SHP77 (cell line): ENCODE measurements around the gene ZC3H11A.
A peak's percentile ranks its signal among the peaks of the same experiment; 100 is the strongest.
"Not testable (repeated sequence)": the region's sequence is repeated elsewhere in the genome, so short reads cannot be mapped to it uniquely, and the experiment has no call there.

ENCODE experiments used
- DNase-seq, 2 experiments: peaks; one replicate each; lab custom pipeline; 2025; lab: John Stamatoyannopoulos, UW

The ZC3H11A gene

DNA sequence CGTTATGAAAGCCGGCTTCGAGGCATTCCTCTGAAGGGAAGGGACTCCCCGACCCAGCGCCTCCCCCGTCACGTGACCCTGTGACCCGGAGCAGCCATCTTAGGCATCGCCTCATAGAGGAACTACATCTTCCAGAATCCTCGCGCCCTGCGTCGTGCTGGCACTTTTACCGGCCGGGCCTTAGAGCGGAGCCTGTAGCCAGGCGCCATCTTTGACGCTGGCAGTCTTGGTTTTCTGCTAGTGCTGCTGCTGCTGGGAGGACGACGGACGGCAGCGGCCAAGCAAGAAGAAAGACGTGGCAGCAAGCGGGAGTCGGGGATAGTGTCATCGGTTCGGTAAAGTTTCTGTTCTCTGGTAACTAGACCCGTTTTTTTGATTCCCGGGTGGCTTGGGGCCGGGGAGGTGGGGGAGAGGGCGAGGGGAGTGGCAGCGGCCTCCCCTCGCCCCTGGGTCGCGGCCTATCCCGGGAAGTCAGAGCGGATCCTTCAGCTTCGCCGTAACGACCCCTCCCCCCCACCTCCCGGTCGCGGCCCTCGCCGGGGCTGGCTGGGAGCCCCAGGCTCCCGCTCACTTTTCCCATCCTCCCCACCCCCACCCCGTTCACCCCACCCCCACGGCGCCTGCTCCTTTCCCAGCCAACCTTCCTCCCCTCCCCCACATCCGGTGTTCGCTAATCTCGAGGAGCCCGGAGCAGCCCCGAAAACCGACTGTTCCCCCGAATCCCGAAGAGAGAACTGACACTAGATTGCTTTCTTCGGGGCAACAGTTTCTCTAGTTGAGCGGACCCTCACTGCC, at the start of gene ZC3H11A, which contains the start of gene ZBED6:
ZC3H11A (plus strand) TSS at position 183 of the 795 bp plus-strand sequence. CDS start 21,448 bp downstream, outside the sequence.
ZBED6 (plus strand) TSS at position 183 of the 795 bp plus-strand sequence. CDS start 1,900 bp downstream, outside the sequence.
- peak; percentile 97 to 98 for DNase-seq

DNA sequence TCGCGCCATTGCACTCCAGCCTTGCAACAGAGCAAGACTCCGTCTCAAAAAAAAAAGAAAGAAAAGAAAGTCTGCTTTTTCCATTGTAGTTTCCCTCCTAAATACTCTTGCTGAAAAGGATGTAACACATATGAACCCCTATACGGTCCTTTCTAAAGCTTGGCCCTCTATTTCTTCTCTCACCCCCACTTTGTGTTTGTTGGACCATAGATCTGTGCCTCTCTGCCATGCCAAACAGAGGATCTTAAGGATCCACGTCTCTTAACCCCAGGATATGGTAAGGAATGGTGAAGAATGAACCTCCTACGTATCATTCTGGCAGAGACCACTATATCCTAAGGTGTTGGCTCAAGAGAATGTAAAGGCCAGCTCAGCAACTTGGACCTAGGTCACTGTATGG, 49.1 kb upstream of the ZC3H11A start:
- no peak for DNase-seq

- no peak for DNase-seq
Measured at GRCh38 chr1:203751051-203751450, 44.4 kb upstream of the ZC3H11A start.

- not testable (repeated sequence) for DNase-seq
Measured at GRCh38 chr1:203751618-203752361, 43.6 kb upstream of the ZC3H11A start.

- DNase-seq = no peak
Measured at GRCh38 chr1:203754455-203754864, 41.0 kb upstream of the ZC3H11A start.

GRCh38 chr1:203756036-203756435, 39.4 kb upstream of the ZC3H11A start:
- DNase-seq = no peak

GRCh38 chr1:203758749-203759148, 36.7 kb upstream of the ZC3H11A start:
- DNase-seq = not testable (repeated sequence)

- no peak for DNase-seq
Measured at GRCh38 chr1:203760506-203760905, 34.9 kb upstream of the ZC3H11A start.

GRCh38 chr1:203761958-203762357, 33.5 kb upstream of the ZC3H11A start:
- not testable (repeated sequence) for DNase-seq

DNA sequence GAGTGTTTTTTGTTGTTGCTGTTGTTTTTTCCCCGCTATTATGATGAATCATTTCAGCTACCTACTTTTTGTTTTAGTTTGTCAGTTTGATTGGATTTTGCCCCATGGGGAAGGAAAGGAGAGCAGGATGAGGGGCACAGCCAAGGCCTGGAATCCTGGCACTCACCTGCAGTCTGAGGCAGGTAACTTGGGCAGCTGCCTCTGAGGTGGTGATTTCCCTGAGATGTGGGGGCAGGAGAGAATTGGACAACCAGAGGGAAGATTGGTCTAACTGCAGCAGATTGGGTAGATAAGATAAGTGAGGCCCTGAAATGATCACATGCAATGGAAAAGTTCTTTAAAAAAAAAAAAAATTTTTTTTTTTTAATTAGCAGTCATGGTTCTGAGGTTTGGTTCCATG, 31.9 kb upstream of the ZC3H11A start:
- no peak for DNase-seq

GRCh38 chr1:203764105-203765028, 31.1 kb upstream of the ZC3H11A start:
- no peak for DNase-seq

GRCh38 chr1:203765029-203765837, 30.2 kb upstream of the ZC3H11A start, which contains the start of gene LAX1:
LAX1 (plus strand) TSS chr1:203765183; CDS start chr1:203765566, 383 bp downstream.
- DNase-seq = no peak

DNA sequence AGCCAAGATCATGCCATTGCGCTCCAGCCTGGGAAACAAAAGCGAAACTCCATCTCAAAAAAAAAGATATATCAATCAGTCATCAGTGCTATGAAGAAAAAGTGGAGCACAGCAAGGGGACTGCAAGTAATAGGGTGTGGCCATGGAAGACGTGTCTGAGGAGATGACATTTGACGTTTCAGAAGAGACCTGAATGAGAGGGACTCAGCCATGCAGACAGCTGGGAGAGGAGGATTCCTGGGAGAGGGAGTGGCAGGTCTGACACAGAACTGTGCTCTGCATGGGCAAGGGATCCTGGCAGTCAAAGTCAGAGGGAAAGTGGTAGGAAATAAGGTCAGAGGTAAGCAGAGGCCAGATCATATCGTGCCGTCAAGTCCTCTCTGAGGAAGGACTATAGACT, 27.2 kb upstream of the ZC3H11A start:
- DNase-seq = no peak

GRCh38 chr1:203769505-203770343, 25.7 kb upstream of the ZC3H11A start:
- DNase-seq = peak in 1 of 2 experiments; percentile 6

DNA sequence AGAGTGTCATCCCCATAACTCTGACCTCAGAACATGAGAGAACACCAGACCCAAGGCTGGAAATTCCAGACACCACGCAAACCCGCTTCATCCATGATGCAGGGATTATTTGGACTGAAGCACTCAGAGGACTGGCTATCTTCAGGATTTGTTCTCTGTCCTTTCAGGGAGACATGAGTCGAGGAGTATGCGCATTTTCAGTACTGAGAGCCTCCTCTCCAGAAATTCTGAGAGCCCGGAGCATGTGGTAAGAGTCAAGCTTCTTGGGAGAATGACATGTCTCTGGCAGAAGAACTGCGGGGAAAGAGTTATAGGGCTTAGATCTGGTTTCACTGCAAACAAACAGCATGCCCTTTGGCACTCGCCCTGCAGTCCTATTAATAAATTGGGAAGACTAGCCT, 23.5 kb upstream of the ZC3H11A start:
- DNase-seq = no peak

DNA sequence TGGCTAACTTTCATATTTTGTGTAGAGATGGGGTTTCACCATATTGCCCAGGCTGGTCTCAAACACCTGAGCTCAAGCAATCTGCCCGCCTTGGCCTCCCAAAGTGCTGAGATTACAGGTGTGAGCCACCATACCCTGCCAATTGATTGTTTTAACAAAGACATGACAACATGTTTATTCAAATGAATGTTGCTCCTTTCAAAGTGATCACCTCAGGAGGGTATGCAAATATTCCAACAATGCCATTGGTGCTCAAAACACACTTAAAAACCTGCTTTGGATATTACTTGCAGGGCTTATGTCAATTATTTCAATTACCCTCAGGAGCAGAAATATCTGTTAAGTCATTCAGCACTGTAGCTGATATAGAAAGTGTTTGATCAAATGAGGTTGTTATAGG, 22.6 kb upstream of the ZC3H11A start:
- no peak for DNase-seq

GRCh38 chr1:203776636-203777035, 18.8 kb upstream of the ZC3H11A start:
- no peak for DNase-seq

DNA sequence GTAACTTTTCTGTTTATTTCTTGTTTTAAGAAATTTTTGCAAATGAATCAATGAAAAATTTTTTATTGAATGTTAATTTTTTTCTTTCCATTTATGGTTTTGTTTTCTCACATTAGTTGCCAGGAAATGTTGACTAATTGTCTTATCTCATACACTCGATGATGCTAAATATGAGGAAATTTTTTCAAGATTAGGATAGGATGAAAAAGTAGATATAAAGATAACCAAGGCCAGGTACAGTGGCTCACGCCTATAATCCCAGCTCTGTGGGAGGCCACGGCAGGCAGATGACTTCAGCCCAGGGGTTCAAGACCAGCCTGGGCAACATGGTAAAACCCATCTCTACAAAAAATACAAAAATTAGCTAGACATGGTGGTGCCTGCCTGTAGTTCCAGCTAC, 17.8 kb upstream of the ZC3H11A start:
- no peak for DNase-seq

- no peak for DNase-seq
Measured at GRCh38 chr1:203778146-203778545, 17.3 kb upstream of the ZC3H11A start.

GRCh38 chr1:203778789-203779188, 16.6 kb upstream of the ZC3H11A start:
- DNase-seq = no peak
